Tibial nerve (tissue), 4 donors: ENCODE measurements around the gene VPS18.

Experiments
- EP300 ChIP-seq, 2 donors: sonication (generic); formaldehyde crosslinking; IDR thresholded peaks; one replicate each; pipeline ENCODE4 v1.6.1; 2017; ENCODE audit warnings: antibody characterized with exemption in 2 of 2, mild to moderate bottlenecking in 1 of 2
- POLR2A ChIP-seq, 2 donors: fragments of 450-650 bp; IDR thresholded peaks; one replicate each; pipeline ENCODE4 v1.6.1; 2017; ENCODE audit warnings: antibody characterized with exemption in 2 of 2, mild to moderate bottlenecking in 2 of 2, moderate library complexity in 2 of 2
- TF ChIP-seq, protein P1 (sequence below), 5 experiments: fragments of 200-600 bp in 3 of 5; fragments of 450-650 bp in 2 of 5; sonication (generic) in 3 of 5; IDR thresholded peaks; one replicate each; pipeline ENCODE4 v1.5.1; 2016 to 2019; ENCODE audit warnings: antibody characterized with exemption in 5 of 5, mild to moderate bottlenecking in 3 of 5, moderate library complexity in 2 of 5

GRCh38 chr15:40914013-40914412 is 19.8 kb downstream of the VPS18 start:
- TF ChIP-seq POLR2A (IDR thresholded peaks at IDR 0.05) (no peak), EP300 (IDR thresholded peaks at IDR 0.05) (no peak)
- TF ChIP-seq, protein P1, sequence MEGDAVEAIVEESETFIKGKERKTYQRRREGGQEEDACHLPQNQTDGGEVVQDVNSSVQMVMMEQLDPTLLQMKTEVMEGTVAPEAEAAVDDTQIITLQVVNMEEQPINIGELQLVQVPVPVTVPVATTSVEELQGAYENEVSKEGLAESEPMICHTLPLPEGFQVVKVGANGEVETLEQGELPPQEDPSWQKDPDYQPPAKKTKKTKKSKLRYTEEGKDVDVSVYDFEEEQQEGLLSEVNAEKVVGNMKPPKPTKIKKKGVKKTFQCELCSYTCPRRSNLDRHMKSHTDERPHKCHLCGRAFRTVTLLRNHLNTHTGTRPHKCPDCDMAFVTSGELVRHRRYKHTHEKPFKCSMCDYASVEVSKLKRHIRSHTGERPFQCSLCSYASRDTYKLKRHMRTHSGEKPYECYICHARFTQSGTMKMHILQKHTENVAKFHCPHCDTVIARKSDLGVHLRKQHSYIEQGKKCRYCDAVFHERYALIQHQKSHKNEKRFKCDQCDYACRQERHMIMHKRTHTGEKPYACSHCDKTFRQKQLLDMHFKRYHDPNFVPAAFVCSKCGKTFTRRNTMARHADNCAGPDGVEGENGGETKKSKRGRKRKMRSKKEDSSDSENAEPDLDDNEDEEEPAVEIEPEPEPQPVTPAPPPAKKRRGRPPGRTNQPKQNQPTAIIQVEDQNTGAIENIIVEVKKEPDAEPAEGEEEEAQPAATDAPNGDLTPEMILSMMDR (IDR thresholded peaks at IDR 0.05) = no peak
